ENCODE results near the gene CDH15.

- no peak for TF ChIP-seq CTCF (IDR thresholded peaks at IDR 0.05 in 2 of 3, conservative IDR thresholded peaks at IDR 0.05 in 1 of 3; ENCODE audit: borderline replicate concordance in 1 of 3, insufficient read depth in 1 of 3, low read depth in 2 of 3, low read length in 2 of 3)
- TF ChIP-seq FOSL1 (IDR thresholded peaks at IDR 0.05; ENCODE audit: low read depth), result no peak
- no peak for TF ChIP-seq MAX (IDR thresholded peaks at IDR 0.05)
- TF ChIP-seq POLR2A (IDR thresholded peaks at IDR 0.05; ENCODE audit: borderline replicate concordance, extremely low read depth, insufficient read depth, insufficient read length), result no peak
- TF ChIP-seq EZH2 (IDR thresholded peaks at IDR 0.05), result no peak
These were observed 66.2 kb downstream of the CDH15 start for GRCh38 chr16:89237733-89238132.

All from HCT116 (cell line).